Measurements from ENCODE around the gene CTRB1. TPM values are rescaled to one million over a fixed set of nuclear protein-coding genes. Genes with fewer than 3 reads are reported as not detected.

The CTRB1 gene
- polyA plus RNA-seq, 2 donors = 0.34 to 2.0 TPM

DNA sequence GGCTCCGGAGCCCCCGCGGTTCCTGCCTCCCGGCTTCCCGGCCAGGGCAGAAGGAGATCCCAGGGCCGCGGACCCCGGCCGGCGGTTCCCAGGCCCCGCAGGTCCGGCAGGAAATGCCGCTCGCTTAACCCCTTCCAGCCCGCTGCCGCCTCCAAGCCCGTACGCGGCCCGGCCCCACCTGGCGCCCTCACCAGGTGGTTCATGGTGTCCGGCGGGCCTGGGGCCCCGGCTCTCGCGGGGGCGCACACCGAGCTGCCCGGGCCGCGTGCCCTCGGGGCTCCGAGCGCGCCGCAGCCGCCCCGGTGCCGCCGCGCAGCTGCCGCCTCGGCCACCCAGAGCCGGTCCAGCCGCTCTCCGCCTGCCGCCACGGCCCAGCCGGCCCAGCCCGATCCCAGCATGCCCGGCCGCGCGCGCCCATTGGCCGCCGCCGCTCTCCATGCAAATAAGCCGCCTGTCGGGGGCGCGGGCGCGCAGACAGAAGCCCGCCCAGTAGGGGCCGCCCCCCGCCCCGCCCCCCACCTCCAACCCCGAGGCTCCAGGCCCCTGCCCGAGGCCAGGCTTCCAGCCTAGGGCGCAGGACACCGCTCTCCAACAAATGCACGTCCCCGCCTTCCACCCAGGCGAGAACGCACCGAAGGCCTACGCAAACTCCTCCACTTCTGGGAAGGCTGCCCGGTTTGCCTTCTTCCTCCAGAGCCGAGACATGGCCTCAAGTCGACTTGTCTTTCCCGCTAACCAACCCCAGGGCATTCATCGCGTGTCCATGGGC lies 32.7 kb downstream of the CTRB1 start, which contains the start of gene BCAR1:
Gene BCAR1, minus strand, starts transcription at position 345 of the 769 bp plus-strand sequence. Its CDS starts 142 bp downstream, at position 203.
- Histone ChIP-seq H3K9me3 (ENCODE audit: control insufficient read depth in 2 of 2, insufficient read depth in 1 of 2, low read depth in 1 of 2, low read length in 1 of 2) (no peaks in the 10 kb centered on the region), H3K36me3 (ENCODE audit: control insufficient read depth in 2 of 2, insufficient read depth in 2 of 2, low read length in 1 of 2) (peaks cover 0 to 4% of the 10 kb centered on the region in 2 donors), H3K27me3 (ENCODE audit: control insufficient read depth in 1 of 2, insufficient read depth in 2 of 2, low read length in 2 of 2) (no peaks in the 10 kb centered on the region), H3K4me1 (ENCODE audit: control insufficient read depth in 2 of 2, insufficient read depth in 2 of 2, low read length in 1 of 2) (peaks cover 25 to 54% of the 10 kb centered on the region in 2 donors), H3K4me3 (ENCODE audit: low read depth in 1 of 2, low read length in 2 of 2) (peak within 1 kb of the TSS; percentile 88 to 90), H3K27ac (ENCODE audit: low read depth in 2 of 2, low read length in 1 of 2) (peak within 1 kb of the TSS; percentile 87 to 89)
- 1 to 2% methylated on average over 39 to 84 of the region's 84 CpGs for WGBS, 2 donors

DNA sequence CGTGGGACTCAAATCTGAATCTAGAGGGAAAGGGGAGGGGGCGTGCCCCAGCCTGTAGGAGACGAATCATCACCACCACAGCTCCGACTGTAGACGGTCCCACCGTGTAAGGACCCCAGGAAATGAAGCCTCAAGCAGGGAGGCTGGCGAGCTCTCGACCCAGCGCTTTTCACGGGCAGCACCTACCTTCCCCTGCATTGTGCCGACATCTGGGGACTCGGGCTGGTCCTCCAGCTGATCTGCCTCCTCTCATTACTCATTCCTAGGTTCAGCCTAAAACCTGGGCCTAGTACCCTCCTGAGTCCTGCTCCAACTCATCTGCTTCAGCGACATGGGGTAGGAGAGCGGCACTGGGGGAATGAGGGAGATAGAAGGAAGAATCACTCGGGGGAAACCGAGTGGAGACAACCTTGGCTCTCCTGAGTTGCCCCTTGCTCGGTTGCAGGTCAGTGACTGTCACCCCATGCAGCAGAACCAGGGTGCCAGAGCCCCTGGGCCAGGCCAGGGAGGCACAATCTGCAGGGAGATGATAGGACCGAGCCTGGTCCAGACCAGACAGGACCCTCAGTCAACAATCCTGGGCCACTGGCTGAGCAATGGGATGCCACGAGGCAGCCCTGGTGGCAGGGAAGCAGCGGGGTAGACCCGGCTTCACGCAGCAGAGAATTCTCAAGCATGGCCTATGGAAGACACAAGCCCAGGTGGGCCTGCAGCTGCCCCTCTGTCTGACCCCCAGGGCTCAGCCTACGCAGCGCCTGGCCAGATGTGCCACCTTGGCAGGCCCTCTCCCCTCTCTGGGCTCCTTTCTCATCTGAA lies 33.5 kb downstream of the CTRB1 start:
- H3K27ac ChIP-seq (ENCODE audit: low read depth in 2 of 2, low read length in 1 of 2) = peak overlapping the region; percentile 83 to 87
- peak overlapping the region in 1 of 2 donors; percentile 88 for H3K4me3 ChIP-seq (ENCODE audit: low read depth in 1 of 2, low read length in 2 of 2)
- no peaks in the 10 kb centered on the region for H3K9me3 ChIP-seq (ENCODE audit: control insufficient read depth in 2 of 2, insufficient read depth in 1 of 2, low read depth in 1 of 2, low read length in 1 of 2)
- peaks cover 32 to 54% of the 10 kb centered on the region in 2 donors for H3K4me1 ChIP-seq (ENCODE audit: control insufficient read depth in 2 of 2, insufficient read depth in 2 of 2, low read length in 1 of 2)
- peaks cover 0 to 3% of the 10 kb centered on the region in 2 donors for H3K36me3 ChIP-seq (ENCODE audit: control insufficient read depth in 2 of 2, insufficient read depth in 2 of 2, low read length in 1 of 2)
- no peaks in the 10 kb centered on the region for H3K27me3 ChIP-seq (ENCODE audit: control insufficient read depth in 1 of 2, insufficient read depth in 2 of 2, low read length in 2 of 2)
- 59% methylated on average over 24 of the region's 24 CpGs for WGBS, 2 donors

DNA sequence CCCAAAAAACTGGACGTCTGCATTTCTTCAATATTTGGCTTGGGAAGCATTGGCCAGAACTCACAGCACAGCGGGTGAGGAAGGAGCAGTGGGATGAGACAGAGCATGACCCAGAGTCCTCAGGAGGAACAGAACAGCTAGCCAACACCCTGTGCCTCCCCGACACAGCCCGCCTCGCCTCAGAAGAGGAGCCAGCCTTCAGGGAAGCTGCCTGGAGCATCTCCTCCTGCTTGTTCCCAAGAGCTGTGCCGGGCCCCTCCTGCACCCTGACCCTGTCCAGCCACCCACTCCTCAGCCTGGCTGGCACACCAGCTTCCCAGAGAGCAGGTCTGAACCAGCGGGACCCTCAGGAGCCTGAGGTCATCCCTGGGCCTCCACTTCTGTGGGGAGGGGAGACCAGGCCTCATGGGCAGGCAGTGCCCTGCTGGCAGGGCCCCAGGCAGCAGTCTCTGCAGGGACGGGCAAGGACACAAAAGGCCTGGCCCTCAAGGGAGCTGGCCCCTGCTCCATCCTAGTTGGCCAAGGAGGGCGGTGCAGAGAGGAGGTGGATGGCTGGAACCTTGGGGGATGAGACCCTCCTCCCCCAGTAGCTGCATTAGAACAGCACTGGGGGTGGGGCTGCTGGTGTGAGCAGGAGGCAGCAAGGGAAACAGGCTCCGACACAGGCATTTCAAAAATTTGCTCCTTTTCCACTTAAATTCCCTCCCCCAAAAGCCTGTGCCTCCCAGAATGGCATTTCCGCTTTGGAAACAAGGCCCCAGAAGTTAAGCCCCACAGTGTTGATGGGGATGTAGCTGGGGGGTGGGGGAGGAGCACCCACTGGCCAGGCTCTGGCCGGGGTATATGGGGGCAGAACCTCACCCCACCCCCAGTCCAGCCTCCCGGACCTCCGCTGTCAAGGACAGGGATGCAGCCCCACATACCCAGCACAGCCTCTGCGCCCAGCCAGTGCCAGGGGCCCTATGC lies 34.4 kb downstream of the CTRB1 start:
- H3K27me3 ChIP-seq (ENCODE audit: control insufficient read depth in 1 of 2, insufficient read depth in 2 of 2, low read length in 2 of 2) = no peaks in the 10 kb centered on the region
- 46 to 60% methylated on average over 15 of the region's 15 CpGs for WGBS, 2 donors
- no peaks in the 10 kb centered on the region for H3K9me3 ChIP-seq (ENCODE audit: control insufficient read depth in 2 of 2, insufficient read depth in 1 of 2, low read depth in 1 of 2, low read length in 1 of 2)
- no peaks in the 10 kb centered on the region for H3K36me3 ChIP-seq (ENCODE audit: control insufficient read depth in 2 of 2, insufficient read depth in 2 of 2, low read length in 1 of 2)
- H3K4me3 ChIP-seq (ENCODE audit: low read depth in 1 of 2, low read length in 2 of 2) = no peak overlapping the region
- H3K4me1 ChIP-seq (ENCODE audit: control insufficient read depth in 2 of 2, insufficient read depth in 2 of 2, low read length in 1 of 2) = peaks cover 32 to 51% of the 10 kb centered on the region in 2 donors
- H3K27ac ChIP-seq (ENCODE audit: low read depth in 2 of 2, low read length in 1 of 2) = peak overlapping the region; percentile 51 to 65

DNA sequence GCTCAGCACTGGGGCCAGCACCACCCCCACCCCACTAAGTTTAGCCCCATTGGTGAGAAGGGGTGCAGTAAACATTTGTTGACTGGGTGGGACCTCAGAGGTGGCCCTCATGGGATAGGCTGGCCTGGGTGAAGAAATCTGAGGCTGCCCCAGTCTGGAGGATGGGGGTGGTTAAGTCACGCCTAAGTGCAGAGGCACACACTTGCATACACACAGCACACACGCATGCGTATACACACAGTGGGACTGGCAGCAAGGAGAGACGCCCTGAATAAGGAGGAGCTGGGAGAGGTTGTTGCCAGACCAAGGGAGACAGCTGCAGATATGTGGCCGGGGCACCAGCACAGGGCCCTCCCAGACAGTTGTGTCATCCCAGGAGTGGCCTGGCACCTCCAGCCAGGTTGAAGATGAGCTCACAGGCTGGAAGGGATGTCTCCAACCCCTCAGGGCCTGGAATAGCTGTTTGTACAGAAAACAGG lies 35.6 kb downstream of the CTRB1 start:
- Histone ChIP-seq H3K36me3 (ENCODE audit: control insufficient read depth in 2 of 2, insufficient read depth in 2 of 2, low read length in 1 of 2) (no peaks in the 10 kb centered on the region), H3K27ac (ENCODE audit: low read depth in 2 of 2, low read length in 1 of 2) (peak overlapping the region in 1 of 2 donors; percentile 57), H3K27me3 (ENCODE audit: control insufficient read depth in 1 of 2, insufficient read depth in 2 of 2, low read length in 2 of 2) (no peaks in the 10 kb centered on the region), H3K9me3 (ENCODE audit: control insufficient read depth in 2 of 2, insufficient read depth in 1 of 2, low read depth in 1 of 2, low read length in 1 of 2) (no peaks in the 10 kb centered on the region), H3K4me1 (ENCODE audit: control insufficient read depth in 2 of 2, insufficient read depth in 2 of 2, low read length in 1 of 2) (peaks cover 25 to 40% of the 10 kb centered on the region in 2 donors), H3K4me3 (ENCODE audit: low read depth in 1 of 2, low read length in 2 of 2) (no peak overlapping the region)
- 42 to 46% methylated on average over 5 of the region's 5 CpGs for WGBS, 2 donors

DNA sequence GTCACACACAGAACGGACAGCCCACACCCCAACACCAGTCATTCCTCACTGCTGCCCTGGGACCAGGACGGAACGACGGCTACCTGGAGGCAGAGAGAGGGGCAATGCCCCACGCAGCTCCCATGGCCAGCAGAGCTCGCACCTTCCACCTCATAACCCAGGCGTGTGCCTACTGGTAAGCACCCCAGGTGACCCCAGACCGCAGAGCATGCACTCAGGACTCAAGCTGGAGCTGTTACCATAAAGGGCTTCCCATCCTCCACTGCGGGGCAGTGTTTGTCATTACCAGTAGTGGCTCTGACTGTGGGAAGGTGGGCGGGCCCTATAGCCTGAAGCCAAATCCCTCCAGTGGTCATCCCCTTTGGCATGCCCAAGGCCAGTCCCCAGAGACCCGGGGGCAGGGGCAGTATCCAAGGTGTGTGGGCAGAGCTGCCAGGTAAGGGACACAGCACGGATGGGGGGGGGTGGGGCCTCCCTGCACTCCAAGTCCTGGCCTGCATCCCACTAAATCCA lies 37.3 kb downstream of the CTRB1 start:
- H3K9me3 ChIP-seq (ENCODE audit: control insufficient read depth in 2 of 2, insufficient read depth in 1 of 2, low read depth in 1 of 2, low read length in 1 of 2) = no peaks in the 10 kb centered on the region
- H3K4me1 ChIP-seq (ENCODE audit: control insufficient read depth in 2 of 2, insufficient read depth in 2 of 2, low read length in 1 of 2) = peaks cover 21 to 34% of the 10 kb centered on the region in 2 donors
- 63 to 69% methylated on average over 12 of the region's 12 CpGs for WGBS, 2 donors
- no peaks in the 10 kb centered on the region for H3K27me3 ChIP-seq (ENCODE audit: control insufficient read depth in 1 of 2, insufficient read depth in 2 of 2, low read length in 2 of 2)
- no peak overlapping the region for H3K4me3 ChIP-seq (ENCODE audit: low read depth in 1 of 2, low read length in 2 of 2)
- H3K27ac ChIP-seq (ENCODE audit: low read depth in 2 of 2, low read length in 1 of 2) = peak overlapping the region in 1 of 2 donors; percentile 56
- H3K36me3 ChIP-seq (ENCODE audit: control insufficient read depth in 2 of 2, insufficient read depth in 2 of 2, low read length in 1 of 2) = no peaks in the 10 kb centered on the region

DNA sequence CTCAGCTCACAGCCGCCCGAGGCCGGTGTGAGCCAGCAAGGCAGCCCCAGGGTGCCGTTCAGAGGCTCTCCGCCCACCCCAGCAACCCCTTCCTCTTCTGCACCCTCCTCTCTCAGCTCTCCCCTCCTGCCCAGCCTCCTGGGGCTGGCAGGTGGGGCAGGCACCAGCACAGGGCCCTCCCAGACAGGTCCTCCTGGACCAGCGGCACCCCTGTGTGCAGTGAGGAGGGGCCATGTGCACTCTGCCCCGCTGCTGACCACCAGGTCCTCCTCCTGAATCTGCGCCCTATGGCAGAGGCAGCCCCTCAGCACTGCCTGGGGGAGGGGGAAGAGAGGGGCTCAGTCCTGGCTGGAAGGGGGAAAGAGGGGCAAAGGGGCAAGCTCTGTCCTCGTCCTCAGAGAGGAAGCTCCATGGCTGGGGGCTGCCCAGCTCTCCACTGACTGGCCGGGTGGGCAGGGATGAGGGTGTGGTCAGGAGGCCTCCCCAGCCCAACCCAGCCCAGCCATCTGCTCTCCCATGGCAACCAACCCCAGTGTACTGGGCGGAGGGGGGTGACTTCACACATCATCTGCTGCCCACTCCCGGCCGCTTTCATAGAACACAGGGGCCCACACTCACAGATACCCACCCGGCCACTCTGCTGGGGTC lies 38.0 kb downstream of the CTRB1 start:
- H3K4me1 ChIP-seq (ENCODE audit: control insufficient read depth in 2 of 2, insufficient read depth in 2 of 2, low read length in 1 of 2) = peaks cover 21 to 39% of the 10 kb centered on the region in 2 donors
- no peak overlapping the region for H3K4me3 ChIP-seq (ENCODE audit: low read depth in 1 of 2, low read length in 2 of 2)
- no peaks in the 10 kb centered on the region for H3K27me3 ChIP-seq (ENCODE audit: control insufficient read depth in 1 of 2, insufficient read depth in 2 of 2, low read length in 2 of 2)
- H3K36me3 ChIP-seq (ENCODE audit: control insufficient read depth in 2 of 2, insufficient read depth in 2 of 2, low read length in 1 of 2) = peaks cover 0 to 3% of the 10 kb centered on the region in 2 donors
- peak overlapping the region in 1 of 2 donors; percentile 20 for H3K27ac ChIP-seq (ENCODE audit: low read depth in 2 of 2, low read length in 1 of 2)
- no peaks in the 10 kb centered on the region for H3K9me3 ChIP-seq (ENCODE audit: control insufficient read depth in 2 of 2, insufficient read depth in 1 of 2, low read depth in 1 of 2, low read length in 1 of 2)
- 43 to 55% methylated on average over 12 to 14 of the region's 14 CpGs for WGBS, 2 donors

DNA sequence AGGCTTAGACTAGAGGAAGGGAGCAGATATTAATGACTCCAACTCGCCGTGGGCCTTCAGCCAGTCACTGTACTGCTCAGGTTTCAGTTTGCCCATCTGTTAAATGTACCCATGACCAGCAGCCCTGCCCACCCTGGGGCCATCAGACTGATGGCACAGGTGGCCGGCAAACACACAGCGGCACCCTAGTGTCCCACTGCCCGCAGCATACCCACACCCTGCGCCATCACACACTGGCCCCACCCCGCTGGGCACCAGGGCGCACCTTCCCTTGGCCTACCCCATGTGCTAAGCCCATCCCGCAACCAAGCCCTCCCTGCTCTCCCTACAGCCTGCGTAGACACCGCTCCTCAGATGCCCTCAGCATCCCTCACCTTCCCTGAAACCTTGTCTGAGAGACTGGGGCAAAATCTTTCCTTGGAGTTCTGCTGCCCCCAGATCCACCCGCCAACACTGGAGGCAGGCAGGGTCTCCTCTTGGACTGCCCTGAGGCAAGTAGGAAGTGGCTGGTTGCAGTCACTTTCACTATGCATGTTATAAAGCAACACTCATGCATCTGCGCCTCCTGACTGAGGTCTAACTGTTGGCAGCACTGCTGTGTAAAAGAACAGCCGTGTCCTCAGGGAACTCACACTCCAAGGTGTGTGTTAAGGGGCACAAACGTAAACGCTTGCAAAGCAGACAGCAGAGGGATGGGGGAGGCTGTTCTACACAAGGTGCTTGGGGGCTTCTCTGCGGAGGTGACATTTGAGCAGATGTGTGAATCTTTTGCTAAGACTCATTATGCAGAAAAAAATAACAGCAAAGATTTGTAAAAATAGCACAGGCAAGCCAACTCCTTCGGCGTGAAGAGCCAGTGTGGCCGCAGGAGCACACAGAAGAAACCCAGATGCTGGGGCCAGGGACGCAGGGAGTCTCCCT lies 39.4 kb downstream of the CTRB1 start:
- no peaks in the 10 kb centered on the region for H3K9me3 ChIP-seq (ENCODE audit: control insufficient read depth in 2 of 2, insufficient read depth in 1 of 2, low read depth in 1 of 2, low read length in 1 of 2)
- H3K27me3 ChIP-seq (ENCODE audit: control insufficient read depth in 1 of 2, insufficient read depth in 2 of 2, low read length in 2 of 2) = no peaks in the 10 kb centered on the region
- H3K4me3 ChIP-seq (ENCODE audit: low read depth in 1 of 2, low read length in 2 of 2) = no peak overlapping the region
- H3K4me1 ChIP-seq (ENCODE audit: control insufficient read depth in 2 of 2, insufficient read depth in 2 of 2, low read length in 1 of 2) = peaks cover 28 to 33% of the 10 kb centered on the region in 2 donors
- no peak overlapping the region for H3K27ac ChIP-seq (ENCODE audit: low read depth in 2 of 2, low read length in 1 of 2)
- WGBS, 2 donors = 78 to 81% methylated on average over 21 of the region's 21 CpGs
- H3K36me3 ChIP-seq (ENCODE audit: control insufficient read depth in 2 of 2, insufficient read depth in 2 of 2, low read length in 1 of 2) = peaks cover 0 to 3% of the 10 kb centered on the region in 2 donors

DNA sequence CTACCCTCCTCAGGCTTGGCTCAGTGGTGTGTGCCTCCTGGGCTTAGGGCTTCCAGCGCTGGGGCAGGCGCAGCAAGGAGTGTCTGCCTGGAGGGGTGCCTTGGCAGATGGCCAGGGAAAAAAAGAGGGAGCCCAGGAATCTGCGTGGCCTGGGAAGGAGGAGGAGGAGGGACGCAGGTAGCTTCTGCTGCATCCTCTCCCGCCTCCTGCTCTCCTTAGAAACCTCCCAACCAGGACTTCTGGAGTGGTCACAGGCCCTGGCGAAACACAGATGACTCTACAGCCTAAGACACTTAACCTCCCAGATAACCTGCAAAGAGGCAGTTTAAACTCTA lies 40.0 kb downstream of the CTRB1 start:
- Histone ChIP-seq H3K27ac (ENCODE audit: low read depth in 2 of 2, low read length in 1 of 2) (no peak overlapping the region), H3K4me1 (ENCODE audit: control insufficient read depth in 2 of 2, insufficient read depth in 2 of 2, low read length in 1 of 2) (peaks cover 27 to 33% of the 10 kb centered on the region in 2 donors), H3K36me3 (ENCODE audit: control insufficient read depth in 2 of 2, insufficient read depth in 2 of 2, low read length in 1 of 2) (peaks cover 0 to 3% of the 10 kb centered on the region in 2 donors), H3K4me3 (ENCODE audit: low read depth in 1 of 2, low read length in 2 of 2) (no peak overlapping the region), H3K9me3 (ENCODE audit: control insufficient read depth in 2 of 2, insufficient read depth in 1 of 2, low read depth in 1 of 2, low read length in 1 of 2) (no peaks in the 10 kb centered on the region), H3K27me3 (ENCODE audit: control insufficient read depth in 1 of 2, insufficient read depth in 2 of 2, low read length in 2 of 2) (no peaks in the 10 kb centered on the region)
- 67 to 68% methylated on average over 6 of the region's 6 CpGs for WGBS, 2 donors
